K562 (cell line): ENCODE data around the gene PRDM8. TPM values are rescaled to one million over a fixed set of nuclear protein-coding genes. Genes with fewer than 3 reads are reported as not detected.

Experiments used
- C11orf30 ChIP-seq: fragments of 450-650 bp; IDR thresholded peaks from 2 replicates; pipeline ENCODE4 v1.6.1; 2016; ENCODE audit warnings: low read depth, mild to moderate bottlenecking
- CBX1 ChIP-seq: sonication (generic); IDR thresholded peaks from 2 replicates; pipeline ENCODE4 v1.6.1; 2016; ENCODE audit warnings: antibody characterized with exemption, low read depth, mild to moderate bottlenecking
- EP400 ChIP-seq: fragments of 450-650 bp; IDR thresholded peaks from 2 replicates; pipeline ENCODE4 v1.6.1; 2017; ENCODE audit warnings: antibody characterized with exemption, mild to moderate bottlenecking, moderate library complexity
- FOSL1 ChIP-seq: fragments of 200-800 bp; sonication (Bioruptor generic); conservative IDR thresholded peaks from 2 replicates; pipeline ENCODE4 v1.6.1; 2016; ENCODE audit warnings: missing genetic modification characterization, missing compliant biosample characterization
- HNRNPK ChIP-seq: fragments of 200-400 bp; formaldehyde crosslinking; IDR thresholded peaks from one replicate; pipeline ENCODE4 v1.6.1; 2018; ENCODE audit warnings: mild to moderate bottlenecking, low read depth, low read length; ENCODE audit not compliant: poor library complexity, severe bottlenecking
- MCM2 ChIP-seq: fragments of 450-650 bp; IDR thresholded peaks from 2 replicates; pipeline ENCODE4 v1.6.1; 2017; ENCODE audit warnings: low read depth, mild to moderate bottlenecking
- SMARCA4 ChIP-seq: fragments of 450-650 bp; IDR thresholded peaks from 2 replicates; pipeline ENCODE4 v1.6.1; 2016
- ZNF23 ChIP-seq: fragments of 250-450 bp; sonication (Bioruptor Pico); IDR thresholded peaks from 2 replicates; pipeline ENCODE4 v1.4.0; 2020; ENCODE audit warnings: mild to moderate bottlenecking
- polyA plus RNA-seq, 8 experiments: library from polyadenylated mRNA; depleted of rRNA in 4 of 8; stranded (reverse) in 5 of 8; unstranded in 3 of 8; fragments of >200 nt; fragmentation: Nextera tagmentation in 2 of 8; fragmentation: Illumina TruSeq in 1 of 8; extraction: Ambion mirVana in 2 of 8; extraction: Trizol in 1 of 8; gene quantifications; 2 replicates each; pipeline versions ENCODE4 v1.2.1 to v1.2.3, GENCODE V29; 2011 to 2014; ENCODE audit warnings: inconsistent platforms in 1 of 8, missing spikeins in 1 of 8
- total RNA-seq, 7 experiments: library from RNA; depleted of rRNA in 6 of 7; stranded (reverse); fragments of >200 nt in 6 of 7; fragmentation: Illumina TruSeq in 2 of 7; extraction: Trizol in 2 of 7; gene quantifications; 2 replicates each; pipeline versions ENCODE4 v1.2.1 to v1.2.3, GENCODE V29; 2011 to 2021; ENCODE audit warnings: low replicate concordance in 1 of 7
- TF ChIP-seq, protein P1 (sequence below): fragments of 250-450 bp; sonication (Bioruptor Pico); IDR thresholded peaks from 2 replicates; pipeline ENCODE4 v1.5.0; 2021
- TF ChIP-seq, protein P2 (sequence below): IDR thresholded peaks from 2 replicates; pipeline ENCODE4 v1.6.1; 2012; ENCODE audit warnings: low read depth, low read length, improper control_type of control experiment, borderline replicate concordance
- TF ChIP-seq, protein P3 (sequence below): sonication (generic); formaldehyde crosslinking; IDR thresholded peaks from 2 replicates; pipeline ENCODE4 v1.8.0; 2023; ENCODE audit warnings: mild to moderate bottlenecking, missing genetic modification reagents
- TF ChIP-seq, protein P4 (sequence below): IDR thresholded peaks from 3 replicates; pipeline ENCODE4 v1.6.1; 2011; ENCODE audit warnings: borderline replicate concordance, mild to moderate bottlenecking, moderate library complexity; ENCODE audit not compliant: insufficient read length; ENCODE audit errors: extremely low read depth

The PRDM8 gene
- total and polyA plus RNA-seq, 9 of the 15 experiments (the other 6 are each of a cell fraction or from before 2014, with no cell fraction given) = 0.40 TPM; not detected in 8

DNA sequence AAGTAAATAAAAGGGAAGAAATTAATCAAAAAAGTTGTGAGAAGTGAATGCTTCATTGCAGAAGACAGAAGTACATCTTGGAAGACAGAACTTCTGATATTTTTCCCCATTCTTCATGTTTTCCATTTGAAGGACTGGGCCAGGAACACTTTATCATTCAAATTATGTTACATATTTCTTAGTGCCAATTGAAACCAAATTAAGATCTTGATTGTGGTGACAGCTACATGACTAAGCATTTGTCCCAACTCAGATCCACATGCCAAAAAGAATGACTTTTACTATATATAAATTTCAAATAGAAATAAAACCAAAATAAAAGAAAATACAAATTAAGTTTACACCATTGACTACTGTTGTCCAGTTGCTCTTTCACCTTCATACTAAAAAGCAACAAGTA, 55.1 kb downstream of the PRDM8 start (continued):
- TF ChIP-seq, protein P1, sequence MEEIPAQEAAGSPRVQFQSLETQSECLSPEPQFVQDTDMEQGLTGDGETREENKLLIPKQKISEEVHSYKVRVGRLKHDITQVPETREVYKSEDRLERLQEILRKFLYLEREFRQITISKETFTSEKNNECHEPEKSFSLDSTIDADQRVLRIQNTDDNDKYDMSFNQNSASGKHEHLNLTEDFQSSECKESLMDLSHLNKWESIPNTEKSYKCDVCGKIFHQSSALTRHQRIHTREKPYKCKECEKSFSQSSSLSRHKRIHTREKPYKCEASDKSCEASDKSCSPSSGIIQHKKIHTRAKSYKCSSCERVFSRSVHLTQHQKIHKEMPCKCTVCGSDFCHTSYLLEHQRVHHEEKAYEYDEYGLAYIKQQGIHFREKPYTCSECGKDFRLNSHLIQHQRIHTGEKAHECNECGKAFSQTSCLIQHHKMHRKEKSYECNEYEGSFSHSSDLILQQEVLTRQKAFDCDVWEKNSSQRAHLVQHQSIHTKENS = no peak
- TF ChIP-seq MCM2 (no peak), FOSL1 (tag) (peak; percentile 66), ZNF23 (no peak), CBX1 (no peak), HNRNPK (no peak), SMARCA4 (0 out of 2 replicates have a peak, but pooled peaks have one; percentile 26), EP400 (peak; percentile 11; the same call in 1 of the 2 replicates), C11orf30 (peak; percentile 69)
- TF ChIP-seq, protein P2, sequence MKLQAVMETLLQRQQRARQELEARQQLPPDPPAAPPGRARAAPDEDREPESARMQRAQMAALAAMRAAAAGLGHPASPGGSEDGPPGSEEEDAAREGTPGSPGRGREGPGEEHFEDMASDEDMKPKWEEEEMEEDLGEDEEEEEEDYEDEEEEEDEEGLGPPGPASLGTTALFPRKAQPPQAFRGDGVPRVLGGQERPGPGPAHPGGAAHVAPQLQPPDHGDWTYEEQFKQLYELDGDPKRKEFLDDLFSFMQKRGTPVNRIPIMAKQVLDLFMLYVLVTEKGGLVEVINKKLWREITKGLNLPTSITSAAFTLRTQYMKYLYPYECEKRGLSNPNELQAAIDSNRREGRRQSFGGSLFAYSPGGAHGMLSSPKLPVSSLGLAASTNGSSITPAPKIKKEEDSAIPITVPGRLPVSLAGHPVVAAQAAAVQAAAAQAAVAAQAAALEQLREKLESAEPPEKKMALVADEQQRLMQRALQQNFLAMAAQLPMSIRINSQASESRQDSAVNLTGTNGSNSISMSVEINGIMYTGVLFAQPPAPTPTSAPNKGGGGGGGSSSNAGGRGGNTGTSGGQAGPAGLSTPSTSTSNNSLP = no peak; the same call in 1 of the 2 replicates
- TF ChIP-seq, protein P3, sequence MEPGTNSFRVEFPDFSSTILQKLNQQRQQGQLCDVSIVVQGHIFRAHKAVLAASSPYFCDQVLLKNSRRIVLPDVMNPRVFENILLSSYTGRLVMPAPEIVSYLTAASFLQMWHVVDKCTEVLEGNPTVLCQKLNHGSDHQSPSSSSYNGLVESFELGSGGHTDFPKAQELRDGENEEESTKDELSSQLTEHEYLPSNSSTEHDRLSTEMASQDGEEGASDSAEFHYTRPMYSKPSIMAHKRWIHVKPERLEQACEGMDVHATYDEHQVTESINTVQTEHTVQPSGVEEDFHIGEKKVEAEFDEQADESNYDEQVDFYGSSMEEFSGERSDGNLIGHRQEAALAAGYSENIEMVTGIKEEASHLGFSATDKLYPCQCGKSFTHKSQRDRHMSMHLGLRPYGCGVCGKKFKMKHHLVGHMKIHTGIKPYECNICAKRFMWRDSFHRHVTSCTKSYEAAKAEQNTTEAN (CRISPR knock-in tag) = no peak
- TF ChIP-seq, protein P4, sequence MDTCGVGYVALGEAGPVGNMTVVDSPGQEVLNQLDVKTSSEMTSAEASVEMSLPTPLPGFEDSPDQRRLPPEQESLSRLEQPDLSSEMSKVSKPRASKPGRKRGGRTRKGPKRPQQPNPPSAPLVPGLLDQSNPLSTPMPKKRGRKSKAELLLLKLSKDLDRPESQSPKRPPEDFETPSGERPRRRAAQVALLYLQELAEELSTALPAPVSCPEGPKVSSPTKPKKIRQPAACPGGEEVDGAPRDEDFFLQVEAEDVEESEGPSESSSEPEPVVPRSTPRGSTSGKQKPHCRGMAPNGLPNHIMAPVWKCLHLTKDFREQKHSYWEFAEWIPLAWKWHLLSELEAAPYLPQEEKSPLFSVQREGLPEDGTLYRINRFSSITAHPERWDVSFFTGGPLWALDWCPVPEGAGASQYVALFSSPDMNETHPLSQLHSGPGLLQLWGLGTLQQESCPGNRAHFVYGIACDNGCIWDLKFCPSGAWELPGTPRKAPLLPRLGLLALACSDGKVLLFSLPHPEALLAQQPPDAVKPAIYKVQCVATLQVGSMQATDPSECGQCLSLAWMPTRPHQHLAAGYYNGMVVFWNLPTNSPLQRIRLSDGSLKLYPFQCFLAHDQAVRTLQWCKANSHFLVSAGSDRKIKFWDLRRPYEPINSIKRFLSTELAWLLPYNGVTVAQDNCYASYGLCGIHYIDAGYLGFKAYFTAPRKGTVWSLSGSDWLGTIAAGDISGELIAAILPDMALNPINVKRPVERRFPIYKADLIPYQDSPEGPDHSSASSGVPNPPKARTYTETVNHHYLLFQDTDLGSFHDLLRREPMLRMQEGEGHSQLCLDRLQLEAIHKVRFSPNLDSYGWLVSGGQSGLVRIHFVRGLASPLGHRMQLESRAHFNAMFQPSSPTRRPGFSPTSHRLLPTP = no peak
